IMR-90 (cell line): Measurements from ENCODE around the gene FOXP1.

Experiments
- BHLHE40 ChIP-seq: fragments of 150-350 bp; IDR thresholded peaks from 2 replicates; pipeline ENCODE4 v1.6.1; 2016; ENCODE audit warnings: mild to moderate bottlenecking, low read depth, low read length
- CEBPB ChIP-seq: IDR thresholded peaks from 2 replicates; pipeline ENCODE4 v1.6.1; 2012; ENCODE audit warnings: low read depth, low read length, improper control_type of control experiment
- CHD1 ChIP-seq: IDR thresholded peaks from 2 replicates; pipeline ENCODE4 v1.6.1; 2012; ENCODE audit warnings: low read depth, low read length, improper control_type of control experiment
- CTCF ChIP-seq: conservative IDR thresholded peaks from 2 replicates; pipeline ENCODE4 v1.5.1; 2012; ENCODE audit warnings: mild to moderate bottlenecking, low read depth, low read length, improper control_type of control experiment
- MXI1 ChIP-seq: IDR thresholded peaks from 2 replicates; pipeline ENCODE4 v1.6.1; 2012; ENCODE audit warnings: low read depth, mild to moderate bottlenecking, low read length, moderate library complexity, borderline replicate concordance
- POLR2A ChIP-seq: IDR thresholded peaks from 2 replicates; pipeline ENCODE4 v1.6.1; 2012; ENCODE audit warnings: mild to moderate bottlenecking, low read depth, low read length
- RAD21 ChIP-seq: IDR thresholded peaks from 2 replicates; pipeline ENCODE4 v1.6.1; 2012; ENCODE audit warnings: low read length, improper control_type of control experiment
- RCOR1 ChIP-seq: IDR thresholded peaks from 2 replicates; pipeline ENCODE4 v1.6.1; 2012; ENCODE audit warnings: mild to moderate bottlenecking, low read length, improper control_type of control experiment; ENCODE audit not compliant: insufficient replicate concordance
- RFX5 ChIP-seq: IDR thresholded peaks from 2 replicates; pipeline ENCODE4 v1.8.0; 2012; ENCODE audit warnings: low read depth, mild to moderate bottlenecking, low read length, moderate library complexity
- SMC3 ChIP-seq: fragments of 150-350 bp; IDR thresholded peaks from 2 replicates; pipeline ENCODE4 v1.6.1; 2016; ENCODE audit warnings: low read depth, mild to moderate bottlenecking, antibody characterized with exemption, low read length, moderate library complexity
- TF ChIP-seq, protein P1 (sequence below): fragments of 150-350 bp; IDR thresholded peaks from 2 replicates; pipeline ENCODE4 v1.6.1; 2016; ENCODE audit warnings: low read depth, mild to moderate bottlenecking, low read length, moderate library complexity, borderline replicate concordance
- TF ChIP-seq, protein P2 (sequence below): fragments of 150-350 bp; IDR thresholded peaks from 2 replicates; pipeline ENCODE4 v1.6.1; 2017; ENCODE audit warnings: mild to moderate bottlenecking, antibody characterized with exemption, low read length, low read depth

DNA sequence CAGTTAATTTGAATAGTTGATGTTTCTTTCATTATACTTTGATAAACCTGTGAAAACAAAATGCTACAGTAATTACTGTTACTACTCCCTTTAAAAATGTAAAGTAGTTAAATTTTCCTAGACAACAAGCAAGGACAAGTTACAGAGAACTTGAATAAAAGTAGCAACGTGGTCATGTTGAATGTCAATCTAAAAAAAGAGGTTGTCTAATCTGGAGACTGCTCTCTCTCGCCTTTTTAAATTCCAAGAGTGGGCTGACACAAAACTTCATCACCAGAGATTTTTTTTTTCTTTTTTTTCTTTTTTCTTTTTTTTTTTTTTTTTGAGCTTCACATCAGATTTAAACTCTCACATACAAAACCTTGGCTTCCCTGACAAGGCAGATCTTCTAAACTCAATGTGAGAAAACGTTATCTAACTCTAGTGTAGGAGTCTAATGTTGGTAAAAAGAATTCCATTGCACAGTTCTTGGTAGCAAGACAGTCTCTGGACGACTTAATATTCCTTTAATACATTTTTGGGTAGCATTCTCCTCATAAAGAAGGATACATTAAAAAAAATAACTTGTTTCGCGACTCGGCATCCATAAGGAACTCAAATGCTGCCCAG is 4.1 kb downstream of the FOXP1 start:
- TF ChIP-seq CTCF (no peak), CEBPB (no peak), MXI1 (no peak), POLR2A (no peak), RAD21 (no peak), BHLHE40 (no peak), SMC3 (no peak), CHD1 (no peak), RCOR1 (no peak), RFX5 (no peak)
- TF ChIP-seq, protein P1, sequence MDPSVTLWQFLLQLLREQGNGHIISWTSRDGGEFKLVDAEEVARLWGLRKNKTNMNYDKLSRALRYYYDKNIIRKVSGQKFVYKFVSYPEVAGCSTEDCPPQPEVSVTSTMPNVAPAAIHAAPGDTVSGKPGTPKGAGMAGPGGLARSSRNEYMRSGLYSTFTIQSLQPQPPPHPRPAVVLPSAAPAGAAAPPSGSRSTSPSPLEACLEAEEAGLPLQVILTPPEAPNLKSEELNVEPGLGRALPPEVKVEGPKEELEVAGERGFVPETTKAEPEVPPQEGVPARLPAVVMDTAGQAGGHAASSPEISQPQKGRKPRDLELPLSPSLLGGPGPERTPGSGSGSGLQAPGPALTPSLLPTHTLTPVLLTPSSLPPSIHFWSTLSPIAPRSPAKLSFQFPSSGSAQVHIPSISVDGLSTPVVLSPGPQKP: no peak
- TF ChIP-seq, protein P2, sequence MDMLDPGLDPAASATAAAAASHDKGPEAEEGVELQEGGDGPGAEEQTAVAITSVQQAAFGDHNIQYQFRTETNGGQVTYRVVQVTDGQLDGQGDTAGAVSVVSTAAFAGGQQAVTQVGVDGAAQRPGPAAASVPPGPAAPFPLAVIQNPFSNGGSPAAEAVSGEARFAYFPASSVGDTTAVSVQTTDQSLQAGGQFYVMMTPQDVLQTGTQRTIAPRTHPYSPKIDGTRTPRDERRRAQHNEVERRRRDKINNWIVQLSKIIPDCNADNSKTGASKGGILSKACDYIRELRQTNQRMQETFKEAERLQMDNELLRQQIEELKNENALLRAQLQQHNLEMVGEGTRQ: no peak
